GM23338 (cell line): ENCODE data around the gene HOXA1. TPM values are rescaled to one million over a fixed set of nuclear protein-coding genes. Genes with fewer than 3 reads are reported as not detected.

Experiments
- ATAC-seq: fragments of 200-7000 bp; cut with Tn5 transposase; 3 replicates; pipeline ENCODE4 v1.9.1; 2020
- DNase-seq: peaks from one replicate; pipeline ENCODE4 v3.0.0-alpha.2; 2015; ENCODE audit warnings: low spot score
- H2AFZ ChIP-seq: fragments of 200-600 bp; sonication (generic); 2 replicates; pipeline ENCODE4 v1.8.0; 2016; ENCODE audit warnings: antibody characterized with exemption, mild to moderate bottlenecking, moderate library complexity
- H3F3A ChIP-seq: fragments of 200-600 bp; sonication (generic); replicated peaks from 2 replicates; pipeline ENCODE4 v1.8.0; 2017; ENCODE audit warnings: antibody characterized with exemption, mixed run types, low read depth
- H3K27ac ChIP-seq: fragments of 200-600 bp; sonication (generic); 2 replicates; pipeline ENCODE4 v1.6.1; 2016; ENCODE audit warnings: low read depth
- H3K27me3 ChIP-seq: fragments of 200-600 bp; sonication (generic); 2 replicates; pipeline ENCODE4 v1.8.0; 2016; ENCODE audit warnings: mild to moderate bottlenecking, mixed run types, moderate library complexity; ENCODE audit not compliant: insufficient read depth
- H3K36me3 ChIP-seq: fragments of 200-600 bp; sonication (generic); 2 replicates; pipeline ENCODE4 v1.8.0; 2016; ENCODE audit warnings: mild to moderate bottlenecking; ENCODE audit not compliant: insufficient read depth
- H3K4me1 ChIP-seq: fragments of 200-600 bp; sonication (generic); 2 replicates; pipeline ENCODE4 v1.8.0; 2016; ENCODE audit warnings: mild to moderate bottlenecking, moderate library complexity; ENCODE audit not compliant: insufficient read depth
- H3K4me2 ChIP-seq: fragments of 200-600 bp; sonication (generic); 2 replicates; pipeline ENCODE4 v1.7.1; 2017; ENCODE audit warnings: mixed run types
- H3K4me3 ChIP-seq: fragments of 200-600 bp; sonication (generic); 2 replicates; pipeline ENCODE4 v1.6.1; 2016; ENCODE audit warnings: mixed run types
- H3K79me2 ChIP-seq: fragments of 200-600 bp; sonication (generic); replicated peaks from 2 replicates; pipeline ENCODE4 v1.8.0; 2017; ENCODE audit warnings: mild to moderate bottlenecking; ENCODE audit not compliant: insufficient read depth
- H3K9me2 ChIP-seq: fragments of 200-600 bp; sonication (generic); 2 replicates; pipeline ENCODE4 v1.8.0; 2017; ENCODE audit not compliant: insufficient read depth
- H4K20me1 ChIP-seq: fragments of 200-600 bp; sonication (generic); replicated peaks from 2 replicates; pipeline ENCODE4 v1.8.0; 2017; ENCODE audit warnings: mild to moderate bottlenecking; ENCODE audit not compliant: insufficient read depth
- H3K27ac Mint-ChIP-seq: 2 replicates; pipeline ENCODE4 v1.8.0; 2020; ENCODE audit warnings: inconsistent platforms, mild to moderate bottlenecking, moderate library complexity, mixed read lengths
- H3K27me3 Mint-ChIP-seq: 3 replicates; pipeline ENCODE4 v1.8.0; 2022; ENCODE audit warnings: low read depth, mild to moderate bottlenecking, moderate library complexity, mixed read lengths, inconsistent platforms; ENCODE audit not compliant: insufficient read depth, poor library complexity
- H3K36me3 Mint-ChIP-seq: 3 replicates; pipeline ENCODE4 v1.8.0; 2021; ENCODE audit warnings: low read depth, mild to moderate bottlenecking, inconsistent platforms, moderate library complexity, mixed read lengths
- H3K4me1 Mint-ChIP-seq: 3 replicates; pipeline ENCODE4 v1.8.0; 2020; ENCODE audit warnings: mild to moderate bottlenecking, inconsistent platforms, mixed read lengths
- H3K4me3 Mint-ChIP-seq: 3 replicates; pipeline ENCODE4 v1.8.0; 2021; ENCODE audit warnings: moderate library complexity, mild to moderate bottlenecking, inconsistent platforms, mixed read lengths
- H3K9me3 Mint-ChIP-seq: 3 replicates; pipeline ENCODE4 v1.8.0; 2020; ENCODE audit warnings: moderate library complexity, mild to moderate bottlenecking, inconsistent platforms, mixed read lengths
- NANOG ChIP-seq: IDR thresholded peaks from 2 replicates; pipeline ENCODE4 v1.6.1; 2016; ENCODE audit warnings: antibody characterized with exemption, borderline replicate concordance
- ZNF114 ChIP-seq: fragments of 250-450 bp; sonication (Bioruptor Pico); IDR thresholded peaks from 2 replicates; pipeline ENCODE4 v1.5.0; 2020; ENCODE audit warnings: mild to moderate bottlenecking, moderate library complexity
- polyA plus RNA-seq: library from polyadenylated mRNA; unstranded; fragments of >200 nt; fragmentation: Nextera tagmentation; extraction: Ambion mirVana; gene quantifications from 2 replicates; pipeline ENCODE4 v1.2.1, GENCODE V29; 2016
- total RNA-seq: library from RNA; depleted of rRNA; stranded (reverse); fragments of >200 nt; shearing (Covaris generic); gene quantifications from 2 replicates; pipeline ENCODE4 v1.2.3, GENCODE V29; 2014
- TF ChIP-seq, protein P1 (sequence below): fragments of 250-450 bp; sonication (Bioruptor Pico); IDR thresholded peaks from 2 replicates; pipeline ENCODE4 v1.5.0; 2020; ENCODE audit warnings: mild to moderate bottlenecking, moderate library complexity
- TF ChIP-seq, protein P2 (sequence below), 2 experiments: fragments of 200-600 bp in 1 of 2; sonication (generic) in 1 of 2; conservative IDR thresholded peaks; 2 replicates each; pipeline versions ENCODE4 v1.5.1 to v1.6.1; 2016 to 2017; ENCODE audit warnings: antibody characterized with exemption in 2 of 2, low read depth in 2 of 2, mild to moderate bottlenecking in 2 of 2, moderate library complexity in 1 of 2
- TF ChIP-seq, protein P3 (sequence below): IDR thresholded peaks from 2 replicates; pipeline ENCODE4 v1.6.1; 2016; ENCODE audit warnings: antibody characterized with exemption

Gene HOXA1
- total and polyA plus RNA-seq, 2 experiments from 2014 or later: not detected

DNA sequence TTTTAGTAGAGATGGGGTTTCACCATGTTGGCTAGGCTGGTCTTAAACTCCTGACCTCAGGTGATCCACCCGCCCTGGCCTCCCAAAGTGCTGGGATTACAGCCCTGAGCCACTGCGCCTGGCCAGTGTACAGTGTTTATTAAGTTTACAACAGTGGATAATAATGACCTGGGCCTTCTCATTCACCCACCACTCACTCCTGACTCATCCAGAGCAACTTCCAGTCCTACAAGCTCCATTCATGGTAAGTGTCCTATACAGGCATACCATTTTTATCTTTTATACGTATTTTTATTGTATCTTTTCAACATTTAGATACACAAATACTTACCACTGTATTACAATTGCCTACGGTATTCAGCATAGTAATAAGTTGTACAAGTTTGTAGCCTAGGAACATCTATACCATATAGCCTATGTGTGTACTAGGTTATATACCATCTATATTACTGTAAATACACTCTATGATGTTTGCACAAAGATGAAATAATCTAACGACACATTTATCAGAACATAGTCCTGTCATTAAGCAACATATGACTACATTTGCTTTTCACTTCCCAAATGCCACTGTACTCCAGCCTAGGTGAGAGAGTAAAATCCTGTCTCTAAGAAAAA lies 17.1 kb downstream of the HOXA1 start (continued):
- TF ChIP-seq, protein P1, sequence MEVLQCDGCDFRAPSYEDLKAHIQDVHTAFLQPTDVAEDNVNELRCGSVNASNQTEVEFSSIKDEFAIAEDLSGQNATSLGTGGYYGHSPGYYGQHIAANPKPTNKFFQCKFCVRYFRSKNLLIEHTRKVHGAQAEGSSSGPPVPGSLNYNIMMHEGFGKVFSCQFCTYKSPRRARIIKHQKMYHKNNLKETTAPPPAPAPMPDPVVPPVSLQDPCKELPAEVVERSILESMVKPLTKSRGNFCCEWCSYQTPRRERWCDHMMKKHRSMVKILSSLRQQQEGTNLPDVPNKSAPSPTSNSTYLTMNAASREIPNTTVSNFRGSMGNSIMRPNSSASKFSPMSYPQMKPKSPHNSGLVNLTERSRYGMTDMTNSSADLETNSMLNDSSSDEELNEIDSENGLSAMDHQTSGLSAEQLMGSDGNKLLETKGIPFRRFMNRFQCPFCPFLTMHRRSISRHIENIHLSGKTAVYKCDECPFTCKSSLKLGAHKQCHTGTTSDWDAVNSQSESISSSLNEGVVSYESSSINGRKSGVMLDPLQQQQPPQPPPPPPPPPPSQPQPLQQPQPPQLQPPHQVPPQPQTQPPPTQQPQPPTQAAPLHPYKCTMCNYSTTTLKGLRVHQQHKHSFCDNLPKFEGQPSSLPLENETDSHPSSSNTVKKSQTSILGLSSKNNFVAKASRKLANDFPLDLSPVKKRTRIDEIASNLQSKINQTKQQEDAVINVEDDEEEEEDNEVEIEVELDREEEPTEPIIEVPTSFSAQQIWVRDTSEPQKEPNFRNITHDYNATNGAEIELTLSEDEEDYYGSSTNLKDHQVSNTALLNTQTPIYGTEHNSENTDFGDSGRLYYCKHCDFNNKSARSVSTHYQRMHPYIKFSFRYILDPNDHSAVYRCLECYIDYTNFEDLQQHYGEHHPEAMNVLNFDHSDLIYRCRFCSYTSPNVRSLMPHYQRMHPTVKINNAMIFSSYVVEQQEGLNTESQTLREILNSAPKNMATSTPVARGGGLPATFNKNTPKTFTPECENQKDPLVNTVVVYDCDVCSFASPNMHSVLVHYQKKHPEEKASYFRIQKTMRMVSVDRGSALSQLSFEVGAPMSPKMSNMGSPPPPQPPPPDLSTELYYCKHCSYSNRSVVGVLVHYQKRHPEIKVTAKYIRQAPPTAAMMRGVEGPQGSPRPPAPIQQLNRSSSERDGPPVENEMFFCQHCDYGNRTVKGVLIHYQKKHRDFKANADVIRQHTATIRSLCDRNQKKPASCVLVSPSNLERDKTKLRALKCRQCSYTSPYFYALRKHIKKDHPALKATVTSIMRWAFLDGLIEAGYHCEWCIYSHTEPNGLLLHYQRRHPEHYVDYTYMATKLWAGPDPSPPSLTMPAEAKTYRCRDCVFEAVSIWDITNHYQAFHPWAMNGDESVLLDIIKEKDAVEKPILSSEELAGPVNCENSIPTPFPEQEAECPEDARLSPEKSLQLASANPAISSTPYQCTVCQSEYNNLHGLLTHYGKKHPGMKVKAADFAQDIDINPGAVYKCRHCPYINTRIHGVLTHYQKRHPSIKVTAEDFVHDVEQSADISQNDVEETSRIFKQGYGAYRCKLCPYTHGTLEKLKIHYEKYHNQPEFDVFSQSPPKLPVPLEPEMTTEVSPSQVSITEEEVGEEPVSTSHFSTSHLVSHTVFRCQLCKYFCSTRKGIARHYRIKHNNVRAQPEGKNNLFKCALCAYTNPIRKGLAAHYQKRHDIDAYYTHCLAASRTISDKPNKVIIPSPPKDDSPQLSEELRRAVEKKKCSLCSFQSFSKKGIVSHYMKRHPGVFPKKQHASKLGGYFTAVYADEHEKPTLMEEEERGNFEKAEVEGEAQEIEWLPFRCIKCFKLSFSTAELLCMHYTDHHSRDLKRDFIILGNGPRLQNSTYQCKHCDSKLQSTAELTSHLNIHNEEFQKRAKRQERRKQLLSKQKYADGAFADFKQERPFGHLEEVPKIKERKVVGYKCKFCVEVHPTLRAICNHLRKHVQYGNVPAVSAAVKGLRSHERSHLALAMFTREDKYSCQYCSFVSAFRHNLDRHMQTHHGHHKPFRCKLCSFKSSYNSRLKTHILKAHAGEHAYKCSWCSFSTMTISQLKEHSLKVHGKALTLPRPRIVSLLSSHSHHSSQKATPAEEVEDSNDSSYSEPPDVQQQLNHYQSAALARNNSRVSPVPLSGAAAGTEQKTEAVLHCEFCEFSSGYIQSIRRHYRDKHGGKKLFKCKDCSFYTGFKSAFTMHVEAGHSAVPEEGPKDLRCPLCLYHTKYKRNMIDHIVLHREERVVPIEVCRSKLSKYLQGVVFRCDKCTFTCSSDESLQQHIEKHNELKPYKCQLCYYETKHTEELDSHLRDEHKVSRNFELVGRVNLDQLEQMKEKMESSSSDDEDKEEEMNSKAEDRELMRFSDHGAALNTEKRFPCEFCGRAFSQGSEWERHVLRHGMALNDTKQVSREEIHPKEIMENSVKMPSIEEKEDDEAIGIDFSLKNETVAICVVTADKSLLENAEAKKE (CRISPR knock-in tag): no peak
- TF ChIP-seq ZNF114: no peak
- TF ChIP-seq, protein P2, sequence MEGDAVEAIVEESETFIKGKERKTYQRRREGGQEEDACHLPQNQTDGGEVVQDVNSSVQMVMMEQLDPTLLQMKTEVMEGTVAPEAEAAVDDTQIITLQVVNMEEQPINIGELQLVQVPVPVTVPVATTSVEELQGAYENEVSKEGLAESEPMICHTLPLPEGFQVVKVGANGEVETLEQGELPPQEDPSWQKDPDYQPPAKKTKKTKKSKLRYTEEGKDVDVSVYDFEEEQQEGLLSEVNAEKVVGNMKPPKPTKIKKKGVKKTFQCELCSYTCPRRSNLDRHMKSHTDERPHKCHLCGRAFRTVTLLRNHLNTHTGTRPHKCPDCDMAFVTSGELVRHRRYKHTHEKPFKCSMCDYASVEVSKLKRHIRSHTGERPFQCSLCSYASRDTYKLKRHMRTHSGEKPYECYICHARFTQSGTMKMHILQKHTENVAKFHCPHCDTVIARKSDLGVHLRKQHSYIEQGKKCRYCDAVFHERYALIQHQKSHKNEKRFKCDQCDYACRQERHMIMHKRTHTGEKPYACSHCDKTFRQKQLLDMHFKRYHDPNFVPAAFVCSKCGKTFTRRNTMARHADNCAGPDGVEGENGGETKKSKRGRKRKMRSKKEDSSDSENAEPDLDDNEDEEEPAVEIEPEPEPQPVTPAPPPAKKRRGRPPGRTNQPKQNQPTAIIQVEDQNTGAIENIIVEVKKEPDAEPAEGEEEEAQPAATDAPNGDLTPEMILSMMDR (conservative IDR thresholded peaks at IDR 0.05; ENCODE audit: low read depth in 2 of 2): no peak

GRCh38 chr7:27073076-27073475 lies 22.7 kb downstream of the HOXA1 start:
- H4K20me1 ChIP-seq: no peaks in the 10 kb centered on the region
- TF ChIP-seq, protein P1 (CRISPR knock-in tag): no peak
- TF ChIP-seq NANOG: no peak
- TF ChIP-seq, protein P3, sequence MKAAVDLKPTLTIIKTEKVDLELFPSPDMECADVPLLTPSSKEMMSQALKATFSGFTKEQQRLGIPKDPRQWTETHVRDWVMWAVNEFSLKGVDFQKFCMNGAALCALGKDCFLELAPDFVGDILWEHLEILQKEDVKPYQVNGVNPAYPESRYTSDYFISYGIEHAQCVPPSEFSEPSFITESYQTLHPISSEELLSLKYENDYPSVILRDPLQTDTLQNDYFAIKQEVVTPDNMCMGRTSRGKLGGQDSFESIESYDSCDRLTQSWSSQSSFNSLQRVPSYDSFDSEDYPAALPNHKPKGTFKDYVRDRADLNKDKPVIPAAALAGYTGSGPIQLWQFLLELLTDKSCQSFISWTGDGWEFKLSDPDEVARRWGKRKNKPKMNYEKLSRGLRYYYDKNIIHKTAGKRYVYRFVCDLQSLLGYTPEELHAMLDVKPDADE: no peak

More at GRCh38 chr7:27073076-27073475, 22.7 kb downstream of the HOXA1 start:
- DNase-seq (no peak), ATAC-seq (no peak)
- no peaks in the 10 kb centered on the region for H3K36me3 ChIP-seq
- H3K4me1 Mint-ChIP-seq: no peaks in the 10 kb centered on the region
- H3K4me3 Mint-ChIP-seq: no peak overlapping the region
- H3K9me2 ChIP-seq: no peaks in the 10 kb centered on the region
- H3K36me3 Mint-ChIP-seq: no peaks in the 10 kb centered on the region
- no peak overlapping the region for H2AFZ ChIP-seq
- H3K27ac Mint-ChIP-seq: no peak overlapping the region
- no peaks in the 10 kb centered on the region for H3F3A ChIP-seq
- no peaks in the 10 kb centered on the region for H3K79me2 ChIP-seq
- no peak overlapping the region for H3K4me3 ChIP-seq
- no peaks in the 10 kb centered on the region; the same call in 2 of the 3 replicates for H3K9me3 Mint-ChIP-seq
- H3K27ac ChIP-seq: no peak overlapping the region
- no peaks in the 10 kb centered on the region for H3K4me1 ChIP-seq
- peaks cover 1% of the 10 kb centered on the region for H3K27me3 Mint-ChIP-seq
- no peaks in the 10 kb centered on the region for H3K27me3 ChIP-seq
- no peak overlapping the region for H3K4me2 ChIP-seq
